PFSK-1 (cell line): Measurements from ENCODE around the gene SOCS7.

Source experiments
- FOXP2 ChIP-seq: optimal IDR thresholded peaks from 2 replicates; pipeline ENCODE3; 2011; ENCODE audit warnings: borderline replicate concordance, control low read depth, inconsistent platforms; ENCODE audit not compliant: insufficient read depth; ENCODE audit errors: extremely low read length, extremely low read depth
- POLR2AphosphoS5 ChIP-seq: IDR thresholded peaks from 2 replicates; pipeline ENCODE4 v1.6.1; 2012; ENCODE audit warnings: low read depth, mild to moderate bottlenecking, control low read depth, low read length, moderate library complexity
- SIN3A ChIP-seq: IDR thresholded peaks from 2 replicates; pipeline ENCODE4 v1.6.1; 2012; ENCODE audit warnings: mild to moderate bottlenecking, low read length, moderate library complexity, borderline replicate concordance; ENCODE audit not compliant: insufficient read depth
- TAF1 ChIP-seq: IDR thresholded peaks from 2 replicates; pipeline ENCODE4 v1.6.1; 2012; ENCODE audit warnings: low read length, control low read depth, borderline replicate concordance; ENCODE audit not compliant: insufficient read depth
- TF ChIP-seq, protein P1 (sequence below), 2 experiments: IDR thresholded peaks; 2 replicates each; pipeline versions ENCODE4 v1.6.1 to v1.8.0; 2011 to 2012; ENCODE audit warnings: low read depth in 2 of 2, low read length in 2 of 2, control low read depth in 1 of 2, inconsistent platforms in 1 of 2, mild to moderate bottlenecking in 1 of 2, moderate library complexity in 1 of 2; ENCODE audit not compliant: insufficient read depth in 1 of 2

SOCS7 gene

DNA sequence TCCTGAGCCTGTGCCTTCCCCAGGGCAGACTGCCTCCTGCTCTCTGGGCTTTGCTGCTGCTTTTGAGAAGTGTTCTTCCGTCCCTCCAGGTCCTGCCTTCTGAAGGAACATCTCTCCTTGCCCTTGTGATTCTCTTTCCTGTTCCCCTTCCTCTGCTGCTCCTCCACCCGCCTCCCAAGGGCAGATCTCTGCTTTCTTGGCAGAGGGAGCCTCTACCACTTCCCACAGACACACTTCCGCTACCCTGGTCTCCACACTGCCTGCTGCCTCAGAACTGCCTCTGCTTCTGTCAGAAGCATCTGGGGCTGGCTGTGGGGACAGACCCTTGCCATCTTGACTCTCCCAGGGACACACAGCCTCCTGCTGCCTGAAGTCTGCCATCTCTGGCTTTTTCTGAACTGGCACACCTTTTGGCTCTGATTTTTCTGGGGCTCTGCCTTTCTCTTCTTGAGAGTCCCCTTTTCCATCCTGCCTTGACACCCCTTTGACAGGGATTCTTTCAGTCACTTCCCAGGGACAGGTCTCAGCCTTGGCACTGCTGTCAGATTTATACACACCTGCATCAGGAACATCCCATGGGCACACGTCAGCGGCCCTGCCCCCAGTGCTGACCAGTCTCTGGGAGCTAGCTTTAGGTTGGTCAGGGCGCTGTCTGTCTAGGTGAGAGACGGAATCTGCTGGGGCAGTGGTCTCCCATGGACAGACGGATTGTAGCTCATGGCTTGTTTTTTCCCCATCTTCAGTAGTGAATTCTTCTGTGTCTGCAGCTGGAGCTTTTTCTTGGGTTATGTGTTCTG is 24.4 kb upstream of the SOCS7 start:
- TF ChIP-seq POLR2AphosphoS5 (no peak), FOXP2 (no peak), SIN3A (no peak)

DNA sequence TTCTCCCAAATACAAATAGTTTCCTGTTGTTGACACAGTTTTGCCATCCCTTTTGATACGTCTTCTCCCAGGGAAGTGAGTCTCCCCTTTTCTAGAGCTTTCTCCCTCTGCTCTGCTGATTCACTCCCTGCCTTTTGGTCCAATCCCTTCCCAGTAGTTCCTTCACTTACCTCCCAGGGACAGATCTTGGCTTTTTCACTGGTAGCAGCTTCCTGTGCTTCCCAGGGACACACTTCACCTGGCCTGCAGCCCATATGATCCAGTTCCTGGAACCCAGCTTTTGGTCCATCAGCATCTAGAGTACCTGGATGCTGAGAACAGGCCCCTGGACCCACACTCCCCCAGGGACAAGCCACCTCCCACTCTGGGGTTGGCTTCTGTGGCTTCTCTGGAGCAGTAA is 23.7 kb upstream of the SOCS7 start:
- TF ChIP-seq, protein P1, sequence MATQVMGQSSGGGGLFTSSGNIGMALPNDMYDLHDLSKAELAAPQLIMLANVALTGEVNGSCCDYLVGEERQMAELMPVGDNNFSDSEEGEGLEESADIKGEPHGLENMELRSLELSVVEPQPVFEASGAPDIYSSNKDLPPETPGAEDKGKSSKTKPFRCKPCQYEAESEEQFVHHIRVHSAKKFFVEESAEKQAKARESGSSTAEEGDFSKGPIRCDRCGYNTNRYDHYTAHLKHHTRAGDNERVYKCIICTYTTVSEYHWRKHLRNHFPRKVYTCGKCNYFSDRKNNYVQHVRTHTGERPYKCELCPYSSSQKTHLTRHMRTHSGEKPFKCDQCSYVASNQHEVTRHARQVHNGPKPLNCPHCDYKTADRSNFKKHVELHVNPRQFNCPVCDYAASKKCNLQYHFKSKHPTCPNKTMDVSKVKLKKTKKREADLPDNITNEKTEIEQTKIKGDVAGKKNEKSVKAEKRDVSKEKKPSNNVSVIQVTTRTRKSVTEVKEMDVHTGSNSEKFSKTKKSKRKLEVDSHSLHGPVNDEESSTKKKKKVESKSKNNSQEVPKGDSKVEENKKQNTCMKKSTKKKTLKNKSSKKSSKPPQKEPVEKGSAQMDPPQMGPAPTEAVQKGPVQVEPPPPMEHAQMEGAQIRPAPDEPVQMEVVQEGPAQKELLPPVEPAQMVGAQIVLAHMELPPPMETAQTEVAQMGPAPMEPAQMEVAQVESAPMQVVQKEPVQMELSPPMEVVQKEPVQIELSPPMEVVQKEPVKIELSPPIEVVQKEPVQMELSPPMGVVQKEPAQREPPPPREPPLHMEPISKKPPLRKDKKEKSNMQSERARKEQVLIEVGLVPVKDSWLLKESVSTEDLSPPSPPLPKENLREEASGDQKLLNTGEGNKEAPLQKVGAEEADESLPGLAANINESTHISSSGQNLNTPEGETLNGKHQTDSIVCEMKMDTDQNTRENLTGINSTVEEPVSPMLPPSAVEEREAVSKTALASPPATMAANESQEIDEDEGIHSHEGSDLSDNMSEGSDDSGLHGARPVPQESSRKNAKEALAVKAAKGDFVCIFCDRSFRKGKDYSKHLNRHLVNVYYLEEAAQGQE (IDR thresholded peaks at IDR 0.05; ENCODE audit: insufficient read depth in 1 of 2, low read depth in 2 of 2, low read length in 2 of 2) = no peak
- TF ChIP-seq POLR2AphosphoS5 (no peak), TAF1 (no peak), FOXP2 (no peak), SIN3A (no peak)

DNA sequence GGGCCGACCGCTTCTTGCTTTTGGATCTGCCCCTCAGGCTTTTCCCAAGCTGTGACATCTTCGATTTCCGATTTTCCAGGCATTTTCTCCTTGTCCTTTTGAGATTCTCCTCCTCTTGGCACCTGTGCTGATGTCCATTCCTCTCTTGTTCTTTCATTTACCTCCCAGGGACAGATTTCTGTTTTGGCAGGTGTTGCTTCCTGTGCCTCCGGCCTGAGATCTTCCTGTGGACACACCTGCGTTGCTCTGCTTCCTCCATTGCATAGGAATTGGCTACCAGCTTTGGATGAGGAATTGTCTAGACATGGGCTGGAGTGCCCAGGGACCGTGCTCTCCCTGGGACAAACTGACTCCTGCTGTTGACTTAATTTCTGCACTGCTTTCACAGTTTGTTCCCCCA is 23.0 kb upstream of the SOCS7 start:
- TF ChIP-seq POLR2AphosphoS5 = no peak
- TF ChIP-seq, protein P1 (IDR thresholded peaks at IDR 0.05; ENCODE audit: insufficient read depth in 1 of 2, low read depth in 2 of 2, low read length in 2 of 2) = no peak
- TF ChIP-seq SIN3A = no peak
- no peak for TF ChIP-seq FOXP2
- no peak for TF ChIP-seq TAF1

DNA sequence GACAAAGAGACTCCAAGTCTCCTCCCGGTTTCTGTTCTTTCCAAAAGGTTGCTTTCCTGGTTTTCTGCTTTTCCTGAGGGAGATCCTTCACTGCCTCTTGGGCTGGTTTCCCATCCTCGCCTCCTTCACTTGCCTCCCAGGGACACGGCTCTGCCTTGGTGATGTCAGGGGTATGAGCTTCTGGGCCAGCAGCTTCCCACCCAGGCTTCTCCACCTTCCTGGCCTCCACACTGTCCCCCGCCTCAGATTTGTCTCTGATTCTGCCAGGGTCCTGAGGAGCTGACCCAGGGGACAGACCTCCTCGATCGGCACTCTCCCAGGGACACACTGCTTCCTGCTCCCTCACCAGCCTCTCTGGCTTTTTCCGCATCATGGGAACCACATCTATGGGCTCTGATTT is 22.4 kb upstream of the SOCS7 start:
- TF ChIP-seq, protein P1 (IDR thresholded peaks at IDR 0.05; ENCODE audit: insufficient read depth in 1 of 2, low read depth in 2 of 2, low read length in 2 of 2) = no peak
- TF ChIP-seq TAF1 (no peak), POLR2AphosphoS5 (no peak), SIN3A (no peak), FOXP2 (no peak)

DNA sequence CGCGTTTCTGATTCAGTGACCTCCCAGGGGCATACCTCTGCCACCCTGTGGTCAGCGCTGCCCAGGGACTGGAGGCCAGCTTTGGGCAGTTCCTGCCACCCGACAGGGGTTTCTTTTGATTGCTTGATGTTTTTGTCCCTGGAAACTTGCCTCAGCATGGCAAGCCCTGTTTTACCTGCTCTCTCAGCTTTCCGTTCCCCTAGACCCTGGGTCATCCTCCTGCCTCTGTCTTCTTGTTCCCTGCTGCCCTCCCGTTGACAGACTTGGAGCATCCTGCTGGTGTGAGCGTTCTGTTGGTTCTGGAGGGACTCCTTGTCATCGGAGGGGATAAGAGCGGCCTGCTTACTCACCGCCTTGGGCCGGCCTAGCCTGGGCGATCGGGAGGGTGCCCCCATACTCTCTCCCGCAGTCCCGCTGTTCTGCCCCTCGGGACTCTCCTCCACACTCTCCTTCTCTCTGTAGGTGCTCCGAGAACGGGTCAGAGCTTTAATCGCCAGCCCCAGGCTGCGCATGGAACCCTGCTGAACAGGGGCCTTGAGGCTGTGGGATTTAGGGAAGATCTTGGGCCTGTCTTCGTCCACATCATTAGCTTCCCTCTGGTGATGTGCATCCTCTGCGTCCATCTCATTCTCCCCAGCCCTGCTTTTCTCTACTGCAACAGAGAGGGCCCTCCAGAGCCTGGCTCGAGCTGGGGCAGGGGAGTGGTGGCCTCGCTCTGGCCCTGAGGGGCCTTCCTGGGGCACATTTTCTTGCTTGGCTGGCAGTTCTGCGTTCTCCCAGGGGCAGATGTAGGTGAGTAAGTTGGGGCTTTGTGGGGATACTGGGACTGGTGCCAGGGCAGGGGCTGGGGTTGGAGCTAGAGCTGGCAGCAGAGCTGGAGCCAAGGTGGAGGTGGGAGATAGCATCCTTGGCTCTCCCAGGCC is 21.6 kb upstream of the SOCS7 start:
- TF ChIP-seq TAF1 = no peak
